Stimulated activated CD8-positive, alpha-beta memory T cell treated with anti-CD3 and anti-CD28 coated beads, Interleukin-12 subunit alpha, Interleukin-12 subunit beta, amount 100 ng/mL, for 24 hours (primary cell): ENCODE data around the gene NAALADL2.
"Not testable (repeated sequence)": the region's sequence is repeated elsewhere in the genome, so short reads cannot be mapped to it uniquely, and the experiment has no call there.

Source experiments
- DNase-seq: peaks from one replicate; pipeline ENCODE4 v3.0.0-alpha.2; 2020; ENCODE audit errors: extremely low read depth

NAALADL2 gene

GRCh38 chr3:175585898-175586297, 726.8 kb downstream of the NAALADL2 start:
- DNase-seq, result no peak

- no peak for DNase-seq
These were observed 731.6 kb downstream of the NAALADL2 start for GRCh38 chr3:175590745-175591144.

DNA sequence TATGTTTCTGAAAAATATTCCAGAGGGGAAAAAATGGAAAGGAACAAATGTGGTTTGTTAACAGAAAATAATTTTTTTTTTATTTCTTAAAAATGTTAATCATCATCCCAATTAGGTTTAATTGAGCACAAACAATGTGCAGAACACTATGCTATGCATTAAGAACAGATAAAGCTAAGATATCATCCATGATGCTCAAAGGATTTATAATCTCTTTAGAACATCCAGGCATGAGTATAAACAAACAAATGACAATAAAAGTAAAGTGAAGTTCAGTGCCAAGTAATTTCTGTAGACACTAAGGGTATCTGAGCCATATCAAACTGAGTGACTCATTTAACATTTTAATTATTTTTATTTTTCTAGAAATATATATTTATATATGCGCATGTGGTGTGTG, 732.2 kb downstream of the NAALADL2 start:
- no peak for DNase-seq

GRCh38 chr3:175593331-175593730, 734.2 kb downstream of the NAALADL2 start:
- DNase-seq, result no peak

DNA sequence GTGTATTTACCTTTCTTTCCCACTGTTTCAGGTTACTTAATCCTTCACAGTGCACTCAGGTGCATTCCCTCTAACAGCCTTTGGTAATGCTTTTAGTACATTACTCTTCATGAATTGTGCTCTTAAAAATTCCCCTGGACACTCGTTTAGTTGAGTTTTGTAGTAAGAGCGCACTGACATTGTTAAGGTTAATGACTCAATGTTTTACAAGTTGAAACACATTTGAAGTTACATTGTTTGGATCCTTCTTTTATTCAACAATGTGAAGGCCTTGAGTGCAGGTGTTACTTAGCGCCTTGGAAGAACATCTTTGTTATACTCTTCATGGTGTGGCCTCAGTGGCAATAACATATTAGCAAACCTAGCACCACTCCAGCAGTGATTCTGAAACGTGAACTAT, 739.6 kb downstream of the NAALADL2 start:
- no peak for DNase-seq

GRCh38 chr3:175601521-175601920, 742.4 kb downstream of the NAALADL2 start:
- DNase-seq, result no peak

DNA sequence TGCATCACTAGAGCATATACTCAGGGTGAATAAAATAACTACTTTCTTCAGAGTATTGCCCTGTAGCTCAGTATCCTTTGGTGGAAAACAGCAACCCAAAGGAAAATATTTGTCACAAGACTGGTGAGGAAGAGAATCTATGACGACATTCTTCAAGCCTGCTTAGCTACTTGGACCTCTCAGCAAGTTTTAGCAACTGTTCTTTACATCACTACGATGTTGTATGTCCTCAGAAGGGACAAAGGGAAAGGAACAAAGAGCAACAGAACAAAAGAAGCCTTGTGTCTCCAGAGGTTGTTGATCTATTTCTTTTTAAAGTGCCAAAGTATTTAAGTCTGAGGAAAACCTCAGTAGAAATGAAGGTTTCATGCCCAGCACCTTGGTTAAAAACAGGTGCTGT, 746.7 kb downstream of the NAALADL2 start:
- no peak for DNase-seq

- DNase-seq, result no peak
These were observed 747.6 kb downstream of the NAALADL2 start for GRCh38 chr3:175606650-175607318.

DNA sequence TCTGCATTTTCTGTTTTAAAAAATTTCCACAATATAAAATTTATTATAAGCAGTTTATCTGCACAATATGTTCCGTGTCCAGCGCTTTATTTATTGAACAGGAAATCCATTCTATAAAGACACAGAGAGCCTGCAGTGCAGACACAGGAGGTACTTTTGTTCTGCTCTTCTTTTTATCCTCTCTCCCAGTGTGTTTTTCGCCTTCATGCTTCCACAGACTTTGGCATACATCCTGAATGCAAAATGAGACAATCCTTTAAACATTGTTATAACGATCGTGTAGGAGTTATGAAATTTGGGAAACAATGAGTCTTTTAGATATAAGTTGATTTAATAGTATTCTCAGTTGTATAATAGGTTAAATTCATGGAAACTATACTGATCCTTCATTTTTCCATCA, 749.2 kb downstream of the NAALADL2 start:
- no peak for DNase-seq

DNA sequence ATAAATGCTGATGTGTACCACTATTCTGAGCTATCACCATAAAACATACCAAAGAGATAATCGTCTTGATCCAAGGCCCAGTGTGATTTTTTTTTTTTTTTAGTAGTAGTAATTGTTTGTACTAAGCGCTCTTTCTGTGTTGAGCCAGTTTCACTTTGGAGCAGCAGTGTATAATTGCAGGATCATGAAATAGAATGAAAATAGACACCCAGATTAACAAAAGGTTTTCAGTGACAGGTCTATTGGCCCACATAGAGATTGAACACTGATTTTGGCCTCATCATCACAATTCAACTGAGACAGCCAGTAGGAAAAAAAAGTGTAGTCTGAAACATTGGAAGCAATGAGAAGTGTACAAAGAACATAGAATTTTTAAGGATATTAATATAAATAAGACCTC, 749.8 kb downstream of the NAALADL2 start:
- DNase-seq, result no peak

GRCh38 chr3:175612487-175613196, 753.5 kb downstream of the NAALADL2 start:
- no peak for DNase-seq

DNA sequence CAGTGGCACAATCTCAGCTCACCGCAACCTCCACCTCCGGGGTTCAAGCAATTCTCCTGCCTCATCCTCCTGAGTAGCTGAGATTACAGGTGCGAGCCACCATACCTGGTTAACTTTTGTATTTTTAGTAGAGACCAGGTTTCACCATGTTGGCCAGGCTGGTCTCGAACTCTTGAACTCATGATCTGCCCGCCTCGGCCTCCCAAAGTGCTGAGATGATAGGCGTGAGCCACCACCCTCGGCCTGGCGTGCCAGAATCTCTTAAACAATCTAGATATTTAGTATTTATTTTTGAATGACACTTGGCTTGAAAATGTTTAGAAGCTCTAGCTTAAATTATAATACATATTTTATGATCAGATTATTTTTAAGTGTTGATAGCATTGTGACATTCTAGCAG, 755.0 kb downstream of the NAALADL2 start:
- DNase-seq, result not testable (repeated sequence)

DNA sequence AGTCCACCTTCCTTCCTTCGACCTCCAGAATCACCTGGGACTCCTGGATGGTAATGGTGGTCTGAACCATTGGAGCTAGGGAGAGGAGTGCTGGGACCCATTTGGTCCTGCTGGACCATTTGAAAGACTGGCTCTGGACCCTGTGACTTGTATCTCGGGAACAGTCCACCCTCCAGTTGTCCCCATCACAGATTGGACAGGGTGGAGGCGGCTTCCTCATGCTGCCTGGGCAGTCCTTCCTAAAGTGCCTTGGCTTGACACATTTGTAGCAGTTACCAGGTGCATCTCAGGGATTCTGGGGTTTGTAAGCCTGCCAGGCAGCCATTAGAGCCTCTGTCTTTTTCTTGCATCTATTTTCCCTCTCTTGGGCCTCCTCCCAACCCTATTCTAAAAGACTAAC, 758.1 kb downstream of the NAALADL2 start:
- no peak for DNase-seq

- DNase-seq, result no peak
These were observed 760.2 kb downstream of the NAALADL2 start for GRCh38 chr3:175619369-175619768.

DNA sequence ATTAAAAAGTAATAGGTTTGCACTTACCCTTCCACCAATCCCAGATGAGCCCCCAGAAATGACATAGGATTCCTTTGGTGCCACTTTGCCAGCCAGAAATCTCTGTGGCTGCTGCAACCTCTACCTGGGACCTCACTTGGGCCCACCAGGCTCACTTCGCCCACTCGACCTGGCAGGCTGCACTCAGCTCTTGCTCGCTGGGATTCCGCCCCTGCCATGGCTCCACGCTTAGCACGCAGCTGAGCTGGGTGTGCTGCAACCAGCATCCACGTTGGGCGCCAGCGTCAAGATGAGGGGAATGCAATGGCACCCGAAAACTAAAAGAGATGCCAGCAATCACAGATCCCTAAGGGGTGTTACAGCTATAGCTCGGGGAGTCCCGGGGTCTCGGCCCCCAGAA, 761.0 kb downstream of the NAALADL2 start:
- DNase-seq, result no peak

GRCh38 chr3:175620532-175620931, 761.4 kb downstream of the NAALADL2 start:
- no peak for DNase-seq

DNA sequence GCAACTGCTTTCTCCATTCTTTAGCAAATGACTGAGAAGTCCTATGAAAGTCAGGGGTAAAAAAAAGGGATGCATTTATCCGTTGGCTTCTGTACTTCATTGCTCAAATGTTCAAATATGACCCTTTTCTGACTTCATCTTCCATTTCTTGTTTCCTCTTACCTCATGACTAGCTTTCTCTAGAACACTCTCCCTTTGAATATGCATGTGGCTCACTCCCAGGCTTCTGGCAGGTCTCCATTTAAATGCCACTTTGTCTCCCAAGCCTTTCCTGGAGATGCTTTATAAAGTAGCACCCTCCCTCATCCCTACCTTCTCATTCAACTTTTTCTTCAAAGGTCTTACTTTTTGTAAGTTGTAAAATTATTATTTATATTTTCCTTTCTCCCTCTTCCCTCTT, 781.8 kb downstream of the NAALADL2 start:
- no peak for DNase-seq

GRCh38 chr3:175646865-175647264, 787.7 kb downstream of the NAALADL2 start:
- no peak for DNase-seq

GRCh38 chr3:175648899-175649298, 789.8 kb downstream of the NAALADL2 start:
- DNase-seq, result no peak

DNA sequence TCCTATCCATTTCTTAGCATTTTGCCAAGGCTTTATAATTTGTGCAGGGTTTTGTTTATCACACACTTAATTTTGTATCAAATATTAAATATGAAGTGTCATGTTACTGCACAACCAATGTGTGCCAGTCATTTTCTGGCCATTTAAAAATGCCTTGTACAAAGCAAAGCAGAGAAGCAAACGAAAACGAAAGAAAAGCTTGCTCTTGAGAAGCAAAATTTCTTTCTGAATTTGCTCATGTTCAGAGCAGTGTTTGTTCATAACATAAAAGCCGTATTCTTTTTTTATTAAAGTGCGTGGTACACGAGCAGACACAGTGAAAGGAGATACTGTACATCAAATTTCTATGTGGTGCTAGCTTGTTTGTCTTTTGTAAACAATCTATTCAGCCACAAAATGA, 792.6 kb downstream of the NAALADL2 start:
- DNase-seq, result no peak

GRCh38 chr3:175655351-175655750, 796.2 kb downstream of the NAALADL2 start:
- DNase-seq, result no peak

DNA sequence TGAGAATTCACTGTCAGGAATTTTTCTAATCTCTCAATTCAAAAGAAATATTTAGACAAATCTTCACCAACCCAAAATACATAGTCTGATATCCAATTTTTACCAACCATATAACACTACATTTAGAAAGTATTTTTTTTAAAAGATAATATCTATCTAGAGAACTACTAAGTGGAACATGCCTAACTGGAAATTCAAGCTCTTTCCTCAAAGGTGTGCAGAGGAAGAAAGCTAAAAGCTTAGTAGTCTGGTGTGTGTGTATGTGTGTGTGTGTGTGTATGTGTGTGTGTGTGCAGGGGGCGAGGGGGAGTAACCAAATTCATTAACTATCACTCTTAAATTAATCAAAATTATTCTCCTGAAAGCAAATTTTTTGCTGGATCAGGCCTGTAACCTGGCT, 797.3 kb downstream of the NAALADL2 start:
- no peak for DNase-seq

DNA sequence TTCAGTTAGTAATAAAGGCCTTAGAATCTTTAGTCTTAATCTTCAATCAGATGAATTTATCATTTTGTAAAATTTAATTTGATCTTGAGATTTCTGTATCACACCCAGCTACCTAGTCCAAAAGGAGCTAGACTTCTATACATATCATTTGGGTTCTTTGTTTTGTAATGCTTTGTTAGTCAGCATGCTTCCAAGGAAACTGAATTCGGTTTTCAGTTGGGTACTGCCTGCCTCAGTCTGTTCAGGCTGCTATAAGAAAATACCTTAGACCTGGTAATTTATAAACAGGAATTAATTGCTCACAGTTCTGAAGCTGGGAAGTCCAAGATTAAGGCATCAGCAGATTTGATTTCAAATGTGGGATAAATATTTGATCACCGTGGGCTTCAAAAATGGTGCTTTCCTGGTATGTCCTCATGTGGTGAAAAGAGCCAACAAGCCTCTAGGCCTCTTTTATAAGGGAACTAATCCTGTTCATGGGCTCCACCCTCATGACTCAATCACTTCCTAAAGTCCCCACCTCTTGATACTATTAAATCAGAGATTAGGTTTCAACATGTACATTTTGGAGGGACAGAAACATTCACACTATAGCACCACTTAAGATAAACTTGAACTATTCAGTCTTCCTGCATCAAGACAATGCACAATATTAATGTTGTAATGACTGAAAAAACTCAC, 800.7 kb downstream of the NAALADL2 start:
- DNase-seq, result no peak
